Thyroid gland (tissue), 4 donors: ENCODE results near the gene BTBD16. TPM values are rescaled to one million over a fixed set of nuclear protein-coding genes. Genes with fewer than 3 reads are reported as not detected.

Experiments
- DNase-seq, 2 donors: peaks; one replicate each; pipeline ENCODE4 v3.0.0-alpha.2; 2019
- H3K27ac ChIP-seq, 3 donors: fragments of 200-600 bp; sonication (generic); 1 replicate in 2 of 3; 2 replicates in 1 of 3; pipeline ENCODE4 v1.5.1; 2016 to 2019; ENCODE audit warnings: mild to moderate bottlenecking in 1 of 3, moderate library complexity in 1 of 3
- H3K27me3 ChIP-seq: fragments of 200-600 bp; sonication (generic); one replicate; pipeline ENCODE4 v1.5.1; 2019
- H3K36me3 ChIP-seq, 2 donors: fragments of 200-600 bp; sonication (generic); one replicate each; pipeline ENCODE4 v1.5.1; 2016 to 2019
- H3K4me1 ChIP-seq, 2 donors: fragments of 200-600 bp; sonication (generic); one replicate each; pipeline ENCODE4 v1.5.1; 2017 to 2019
- H3K4me3 ChIP-seq, 3 donors: fragments of 200-600 bp; sonication (generic); replicated peaks in 1 of 3; 1 replicate in 2 of 3; 2 replicates in 1 of 3; pipeline ENCODE4 v1.5.1; 2016; ENCODE audit warnings: mild to moderate bottlenecking in 1 of 3
- H3K9me3 ChIP-seq: fragments of 200-600 bp; sonication (generic); one replicate; pipeline ENCODE4 v1.5.1; 2017
- POLR2A ChIP-seq, 2 donors: fragments of 450-650 bp; IDR thresholded peaks; one replicate each; pipeline ENCODE4 v1.6.1; 2017; ENCODE audit warnings: antibody characterized with exemption in 2 of 2, mild to moderate bottlenecking in 2 of 2, moderate library complexity in 1 of 2
- WGBS, 2 donors: methylation state at CpG; one replicate each; pipeline ENCODE4 v1.1.5; 2017; 5-methylcytosine and 5-hydroxymethylcytosine counted together
- intact Hi-C: fragments of 100-400 bp; cut with DNase I; formaldehyde crosslinking; loops from one replicate; pipeline ENCODE4 v1.15.1; 2023
- total RNA-seq, 4 donors: library from RNA; depleted of rRNA; stranded (reverse); fragments of >200 nt; gene quantifications; one replicate each; pipeline ENCODE4 v1.2.3, GENCODE V29; 2016
- TF ChIP-seq, protein P1 (sequence below), 6 experiments: fragments of 200-600 bp in 3 of 6; fragments of 450-650 bp in 3 of 6; sonication (generic) in 3 of 6; IDR thresholded peaks; one replicate each; pipeline ENCODE4 v1.5.1; 2016 to 2019; ENCODE audit warnings: antibody characterized with exemption in 6 of 6, mild to moderate bottlenecking in 2 of 6, inconsistent platforms in 1 of 6, moderate library complexity in 1 of 6

BTBD16 gene
- under 1 TPM in 1 of 4 donors, not detected in 3; 0.11 TPM for total RNA-seq

DNA sequence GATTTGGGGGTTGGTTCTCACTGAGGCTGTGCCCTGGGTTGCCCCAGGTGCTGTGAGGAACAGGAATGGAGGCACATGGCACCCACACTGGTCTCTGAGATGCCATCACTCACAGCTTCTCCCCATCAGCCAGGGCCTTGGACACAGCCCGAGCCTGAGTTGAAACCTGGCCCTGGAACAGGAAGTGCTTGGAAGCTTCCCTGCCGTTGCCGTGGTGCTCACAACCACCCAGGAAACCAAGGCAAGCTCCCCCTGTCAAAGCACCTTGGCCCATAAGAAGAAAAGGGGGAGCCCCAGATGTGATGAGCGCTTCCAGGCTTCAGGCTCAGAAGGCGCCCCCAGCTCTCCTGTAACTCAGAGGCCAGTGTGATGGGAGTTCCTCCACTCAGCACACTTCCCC, at the start of gene BTBD16:
TSS of gene BTBD16 (plus strand) at position 221 of the 400 bp plus-strand sequence. CDS start 3,786 bp downstream, outside the sequence.
- no peak for DNase-seq
- Histone ChIP-seq H3K4me1 (peaks cover 13 to 30% of the 10 kb centered on the region in 2 donors), H3K27ac (no peak within 1 kb of the TSS), H3K4me3 (no peak within 1 kb of the TSS), H3K36me3 (peaks cover 0 to 5% of the 10 kb centered on the region in 2 donors), H3K27me3 (no peaks in the 10 kb centered on the region), H3K9me3 (no peaks in the 10 kb centered on the region)
- no peak for TF ChIP-seq POLR2A (IDR thresholded peaks at IDR 0.05)
- TF ChIP-seq, protein P1, sequence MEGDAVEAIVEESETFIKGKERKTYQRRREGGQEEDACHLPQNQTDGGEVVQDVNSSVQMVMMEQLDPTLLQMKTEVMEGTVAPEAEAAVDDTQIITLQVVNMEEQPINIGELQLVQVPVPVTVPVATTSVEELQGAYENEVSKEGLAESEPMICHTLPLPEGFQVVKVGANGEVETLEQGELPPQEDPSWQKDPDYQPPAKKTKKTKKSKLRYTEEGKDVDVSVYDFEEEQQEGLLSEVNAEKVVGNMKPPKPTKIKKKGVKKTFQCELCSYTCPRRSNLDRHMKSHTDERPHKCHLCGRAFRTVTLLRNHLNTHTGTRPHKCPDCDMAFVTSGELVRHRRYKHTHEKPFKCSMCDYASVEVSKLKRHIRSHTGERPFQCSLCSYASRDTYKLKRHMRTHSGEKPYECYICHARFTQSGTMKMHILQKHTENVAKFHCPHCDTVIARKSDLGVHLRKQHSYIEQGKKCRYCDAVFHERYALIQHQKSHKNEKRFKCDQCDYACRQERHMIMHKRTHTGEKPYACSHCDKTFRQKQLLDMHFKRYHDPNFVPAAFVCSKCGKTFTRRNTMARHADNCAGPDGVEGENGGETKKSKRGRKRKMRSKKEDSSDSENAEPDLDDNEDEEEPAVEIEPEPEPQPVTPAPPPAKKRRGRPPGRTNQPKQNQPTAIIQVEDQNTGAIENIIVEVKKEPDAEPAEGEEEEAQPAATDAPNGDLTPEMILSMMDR (IDR thresholded peaks at IDR 0.05), result no peak
- 62 to 93% methylated on average over 3 to 4 of the region's 5 CpGs for WGBS, 2 donors
- intact Hi-C loops, result no loop called here

GRCh38 chr10:122221958-122222357, 49.1 kb upstream of the BTBD16 start:
- WGBS, 2 donors, result 89 to 91% methylated on average over 5 of the region's 5 CpGs
- Histone ChIP-seq H3K27me3 (no peaks in the 10 kb centered on the region), H3K36me3 (peaks cover 54 to 75% of the 10 kb centered on the region in 2 donors), H3K9me3 (no peaks in the 10 kb centered on the region), H3K4me1 (no peaks in the 10 kb centered on the region), H3K27ac (no peak overlapping the region), H3K4me3 (no peak overlapping the region)
- TF ChIP-seq, protein P1 (IDR thresholded peaks at IDR 0.05), result no peak
- no peak for TF ChIP-seq POLR2A (IDR thresholded peaks at IDR 0.05)
- DNase-seq, result no peak
- intact Hi-C loops, result no loop called here

GRCh38 chr10:122222638-122223037, 48.5 kb upstream of the BTBD16 start:
- intact Hi-C loops, result no loop called here
- DNase-seq, result no peak
- TF ChIP-seq POLR2A (IDR thresholded peaks at IDR 0.05), result no peak
- TF ChIP-seq, protein P1 (IDR thresholded peaks at IDR 0.05), result no peak
- Histone ChIP-seq H3K4me3 (no peak overlapping the region), H3K4me1 (no peaks in the 10 kb centered on the region), H3K36me3 (peaks cover 55 to 77% of the 10 kb centered on the region in 2 donors), H3K9me3 (no peaks in the 10 kb centered on the region), H3K27me3 (no peaks in the 10 kb centered on the region), H3K27ac (no peak overlapping the region)
- 86 to 97% methylated on average over 7 of the region's 7 CpGs for WGBS, 2 donors

GRCh38 chr10:122224159-122224558, 46.9 kb upstream of the BTBD16 start:
- intact Hi-C loops, result no loop called here
- no peak for TF ChIP-seq POLR2A (IDR thresholded peaks at IDR 0.05)
- TF ChIP-seq, protein P1 (IDR thresholded peaks at IDR 0.05), result no peak
- no peak for DNase-seq
- no peaks in the 10 kb centered on the region for H3K4me1 ChIP-seq
- WGBS, 2 donors, result 93 to 95% methylated on average over 9 of the region's 9 CpGs
- peaks cover 58 to 79% of the 10 kb centered on the region in 2 donors for H3K36me3 ChIP-seq
- no peak overlapping the region for H3K4me3 ChIP-seq
- no peaks in the 10 kb centered on the region for H3K9me3 ChIP-seq
- H3K27me3 ChIP-seq, result no peaks in the 10 kb centered on the region
- no peak overlapping the region for H3K27ac ChIP-seq

DNA sequence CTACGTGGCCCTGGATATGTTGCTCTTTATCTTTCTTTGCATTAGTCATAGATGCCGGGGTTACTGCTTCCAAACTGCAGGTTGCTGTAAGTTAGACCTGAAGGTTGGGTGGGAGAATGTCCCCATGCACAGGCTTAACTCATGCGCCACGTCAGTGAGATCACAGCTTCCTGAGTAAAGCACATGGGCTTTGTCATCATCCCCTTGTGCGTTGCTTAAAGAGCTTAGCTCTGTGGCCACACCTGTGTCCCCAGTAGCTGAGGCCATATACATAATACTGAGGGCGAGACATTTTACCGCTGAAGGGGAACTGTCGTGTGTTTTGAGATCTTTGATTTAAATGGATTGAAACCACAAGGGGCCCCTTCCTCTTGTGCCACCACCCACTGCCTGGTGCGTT, 45.8 kb upstream of the BTBD16 start:
- peaks cover 62 to 78% of the 10 kb centered on the region in 2 donors for H3K36me3 ChIP-seq

More for the DNA sequence above, 45.8 kb upstream of the BTBD16 start:
- H3K4me1 ChIP-seq, result no peaks in the 10 kb centered on the region
- no peaks in the 10 kb centered on the region for H3K9me3 ChIP-seq
- no peak overlapping the region for H3K4me3 ChIP-seq
- no peak overlapping the region for H3K27ac ChIP-seq
- intact Hi-C loops, result no loop called here
- no peak for DNase-seq
- H3K27me3 ChIP-seq, result no peaks in the 10 kb centered on the region
- WGBS, 2 donors, result 89 to 96% methylated on average over 9 of the region's 9 CpGs
- TF ChIP-seq, protein P1 (IDR thresholded peaks at IDR 0.05), result no peak
- TF ChIP-seq POLR2A (IDR thresholded peaks at IDR 0.05), result no peak
